ENCODE measurements around the gene STAP2. TPM values are rescaled to one million over a fixed set of nuclear protein-coding genes. Genes with fewer than 3 reads are reported as not detected.
"Not testable (repeated sequence)": the region's sequence is repeated elsewhere in the genome, so short reads cannot be mapped to it uniquely, and the experiment has no call there.

STAP2 gene
- total RNA-seq, 1 experiment from 2014 or later: 2.6 TPM

DNA sequence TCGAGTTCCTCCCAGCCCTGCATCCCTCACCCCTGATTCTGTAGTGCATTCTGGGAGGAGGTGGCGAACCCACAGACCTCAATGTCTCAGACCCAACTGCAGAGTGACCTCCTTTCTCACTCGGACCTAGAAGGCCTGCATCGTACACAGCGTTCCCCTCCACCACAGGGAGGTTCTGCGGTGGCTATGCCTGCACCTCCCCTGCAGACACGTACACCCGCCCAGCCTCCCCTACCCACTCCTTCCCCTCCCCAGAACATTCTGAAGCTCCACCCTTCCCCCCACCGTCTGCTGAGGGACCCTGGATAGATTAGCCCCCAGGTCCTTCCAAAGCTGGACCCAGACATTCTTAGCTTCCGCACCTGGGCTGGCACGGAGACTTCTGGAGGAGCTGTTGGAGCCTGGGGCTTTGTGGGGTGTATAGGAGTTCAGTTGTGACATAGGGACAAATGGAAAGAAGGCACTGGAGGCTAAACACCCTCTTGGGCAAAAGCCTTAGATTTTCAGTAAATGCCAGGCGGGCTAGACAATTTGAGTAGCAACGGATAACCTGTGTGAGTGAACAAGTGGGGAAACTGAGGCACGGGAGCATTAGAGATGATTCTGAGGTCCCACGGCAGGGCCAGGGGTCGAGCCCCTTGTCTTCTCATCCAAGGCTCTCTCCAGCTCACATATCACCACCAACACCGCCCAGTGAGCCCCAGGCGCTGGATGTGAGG lies 34.6 kb downstream of the STAP2 start:
- no peak for DNase-seq (ENCODE audit: extremely low read depth, low read depth)

DNA sequence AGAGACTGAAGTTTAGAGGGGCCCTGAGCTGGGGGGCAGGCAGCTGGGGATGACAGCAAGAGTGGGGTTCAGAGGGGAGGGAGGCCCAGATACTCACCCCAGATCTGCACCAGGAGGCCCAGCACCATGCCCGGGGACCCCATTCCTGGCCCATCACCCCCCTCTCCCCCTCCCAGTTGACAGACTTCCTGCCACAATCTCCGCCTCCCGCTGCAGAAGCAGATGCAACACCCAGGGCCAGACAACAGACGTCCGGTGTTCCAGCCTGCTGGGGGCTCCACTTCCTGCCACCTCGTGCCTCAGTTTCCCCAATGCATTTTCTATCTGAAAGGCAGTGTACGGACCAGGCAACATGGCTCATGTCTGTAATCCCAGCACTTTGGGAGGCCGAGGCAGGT lies 36.4 kb downstream of the STAP2 start, which contains the start of gene TMIGD2:
Gene TMIGD2 (minus strand): TSS at position 147 of the 398 bp plus-strand sequence. CDS start 4 bp downstream, at position 143.
- no peak for DNase-seq (ENCODE audit: extremely low read depth, low read depth)

DNA sequence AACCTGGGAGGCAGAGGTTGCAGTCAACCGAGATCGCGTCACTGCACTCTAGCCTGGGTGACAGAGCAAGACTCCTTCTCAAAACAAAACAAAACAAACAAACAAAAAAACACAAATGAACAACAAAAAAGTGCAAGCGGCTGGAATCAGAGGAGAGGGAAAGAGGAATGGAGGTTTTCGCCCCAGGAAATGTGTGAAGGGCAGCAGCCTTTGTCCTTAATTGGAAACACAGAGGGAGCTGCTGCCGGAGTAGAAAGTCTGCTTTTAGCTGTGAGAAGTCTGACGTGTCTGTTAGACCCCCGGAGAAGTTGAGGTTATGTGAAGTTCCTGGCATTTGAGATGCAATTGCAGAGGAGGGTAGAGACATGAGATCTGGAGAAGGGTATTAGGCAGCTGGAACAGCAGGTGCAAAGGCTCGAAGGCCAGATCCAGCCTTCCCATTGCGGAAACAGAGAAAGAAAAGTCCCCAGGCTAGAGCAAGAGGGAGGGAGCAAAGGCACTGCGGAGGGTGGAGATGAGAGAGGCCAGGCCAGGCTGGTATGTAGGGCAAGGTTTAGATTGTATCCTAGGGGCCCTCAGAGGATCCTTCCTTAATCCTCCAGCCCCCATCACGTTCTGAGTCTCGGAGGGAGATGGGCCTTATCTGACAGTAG lies 36.9 kb downstream of the STAP2 start:
- no peak for DNase-seq (ENCODE audit: extremely low read depth, low read depth)

DNA sequence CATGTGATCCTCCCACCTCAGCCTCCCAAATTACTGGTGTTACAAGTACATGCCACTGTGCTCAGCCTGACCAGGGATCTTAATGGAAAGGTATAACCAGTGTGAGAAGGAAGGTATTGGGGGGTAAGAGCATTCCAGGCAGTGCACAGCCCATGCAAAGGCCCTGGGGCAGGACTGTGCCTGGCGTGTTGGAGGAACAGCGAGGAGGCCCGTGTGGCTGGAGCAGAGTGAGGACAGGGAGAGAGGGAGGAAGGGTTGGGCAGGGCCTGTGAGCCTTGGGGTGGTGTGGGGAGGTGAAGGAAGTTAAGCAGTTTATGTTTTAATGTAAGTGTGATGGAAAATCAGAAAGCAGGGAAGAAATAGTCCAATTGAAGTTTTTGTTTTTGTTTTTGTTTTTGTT lies 38.0 kb downstream of the STAP2 start:
- no peak for DNase-seq (ENCODE audit: extremely low read depth, low read depth)

DNA sequence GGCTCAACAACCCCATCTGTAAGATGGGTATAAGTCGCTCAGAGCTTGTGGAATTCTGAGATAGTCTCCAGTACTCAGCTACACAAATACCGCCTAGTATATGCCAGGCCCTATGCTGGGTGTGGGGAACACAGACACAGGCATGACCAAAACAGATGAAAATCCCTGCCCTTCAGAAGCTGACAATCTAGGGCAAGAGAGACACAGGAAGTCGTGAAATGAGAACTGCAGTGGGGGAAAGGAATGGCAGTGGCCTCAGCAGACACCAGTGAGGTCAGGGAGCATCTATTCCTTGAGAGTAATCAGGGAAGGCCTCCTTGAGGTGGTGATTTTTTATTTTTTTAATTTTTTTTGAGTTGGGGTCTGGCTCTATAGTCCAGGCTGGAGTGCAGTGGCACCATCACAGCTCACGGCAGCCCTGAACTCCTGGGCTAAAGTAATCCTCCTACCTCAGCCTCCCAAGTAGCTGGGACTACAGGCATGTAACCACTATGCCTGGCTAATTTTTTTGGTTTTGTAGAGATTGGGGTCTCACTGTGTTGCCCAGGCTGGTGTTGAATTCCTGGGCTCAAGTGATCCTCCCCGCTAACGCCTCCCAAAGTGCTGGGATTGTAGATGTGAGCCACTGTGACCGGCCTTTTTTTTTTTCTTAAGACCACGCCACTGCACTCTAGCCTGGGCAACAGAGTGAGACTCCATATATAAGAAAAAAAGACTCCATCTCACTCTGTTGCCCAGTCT lies 39.6 kb downstream of the STAP2 start:
- no peak for DNase-seq (ENCODE audit: extremely low read depth, low read depth)

DNA sequence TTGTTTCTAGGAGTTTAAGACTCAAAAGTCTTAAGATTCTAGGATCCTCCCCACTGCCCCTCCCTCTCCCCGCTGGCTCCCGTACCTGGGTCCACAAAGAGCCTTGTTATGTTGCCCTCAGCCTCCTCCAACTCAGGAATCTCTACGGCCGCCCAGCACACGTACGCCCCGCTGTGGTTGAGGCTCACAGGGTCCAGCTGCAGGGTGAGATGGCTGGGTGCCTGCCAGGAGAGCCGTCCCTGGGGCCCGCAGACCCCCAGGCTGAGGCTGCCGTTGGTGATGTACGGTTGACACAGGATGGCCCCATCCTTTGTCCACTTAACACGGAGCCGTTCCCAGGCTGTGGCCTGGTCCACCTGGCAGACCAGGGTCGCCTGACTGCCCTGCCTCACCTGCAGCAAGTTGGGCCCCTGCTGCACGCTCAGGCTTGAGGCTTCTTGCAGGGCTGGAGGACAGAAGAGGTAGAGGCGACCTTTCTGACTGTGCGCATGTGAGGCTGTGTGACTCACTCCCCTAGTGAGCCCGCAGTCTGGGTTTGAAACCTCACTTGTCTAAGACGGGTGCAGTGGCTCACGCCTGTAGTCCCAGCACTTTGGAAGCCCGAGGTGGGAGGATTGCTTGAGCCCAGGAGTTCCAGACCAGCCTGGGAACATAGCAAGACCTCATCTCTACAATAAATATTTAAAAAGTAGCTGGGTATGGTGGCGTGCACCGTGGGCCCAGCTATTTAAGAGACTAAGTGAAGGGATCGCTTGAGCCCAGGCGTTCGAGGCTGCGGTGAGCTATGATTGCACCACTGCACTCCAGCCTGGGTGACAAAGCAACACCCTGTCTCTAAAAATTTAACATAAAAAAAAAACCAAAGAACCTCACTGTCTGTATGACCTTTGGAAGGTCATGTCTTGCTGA lies 40.5 kb downstream of the STAP2 start:
- no peak for DNase-seq (ENCODE audit: extremely low read depth, low read depth)

DNA sequence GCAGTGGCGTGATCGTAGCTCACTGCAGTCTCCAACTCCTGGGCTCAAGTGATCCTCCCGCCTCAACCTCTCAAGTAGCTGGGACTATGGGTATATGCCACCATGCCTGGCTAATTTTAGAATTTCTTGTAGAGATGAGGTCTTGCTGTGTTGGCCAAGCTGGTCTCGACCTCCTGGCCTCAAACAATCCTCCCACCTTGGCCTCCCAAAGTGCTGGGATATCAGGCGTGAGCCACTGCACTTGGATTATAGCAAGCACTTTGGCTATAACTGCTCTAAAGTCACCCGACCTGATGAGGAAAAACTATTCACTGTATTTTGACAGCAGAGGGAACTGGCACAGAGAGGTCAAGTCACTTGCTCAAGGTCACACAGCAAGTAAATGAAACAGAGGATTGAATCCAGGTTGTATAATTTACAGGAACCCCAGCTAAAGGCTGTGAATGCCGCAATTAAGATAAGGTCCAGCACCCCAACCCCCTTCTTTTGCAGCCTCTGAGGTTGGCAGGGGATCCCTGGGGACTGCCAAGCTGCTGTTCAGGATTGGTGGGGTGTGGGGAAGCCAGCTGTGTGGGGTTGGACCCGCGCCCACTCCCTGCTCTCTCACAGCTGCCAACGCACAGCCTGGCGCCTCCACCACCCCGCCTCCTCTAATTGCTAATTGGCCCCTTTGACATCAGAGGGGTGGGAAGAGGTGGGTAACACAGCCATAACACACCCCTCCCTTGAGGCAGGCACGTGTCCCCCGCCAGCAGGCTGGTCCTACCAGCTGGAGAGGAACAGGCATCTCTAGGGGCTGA lies 42.5 kb downstream of the STAP2 start:
- DNase-seq (ENCODE audit: extremely low read depth, low read depth): no peak

DNA sequence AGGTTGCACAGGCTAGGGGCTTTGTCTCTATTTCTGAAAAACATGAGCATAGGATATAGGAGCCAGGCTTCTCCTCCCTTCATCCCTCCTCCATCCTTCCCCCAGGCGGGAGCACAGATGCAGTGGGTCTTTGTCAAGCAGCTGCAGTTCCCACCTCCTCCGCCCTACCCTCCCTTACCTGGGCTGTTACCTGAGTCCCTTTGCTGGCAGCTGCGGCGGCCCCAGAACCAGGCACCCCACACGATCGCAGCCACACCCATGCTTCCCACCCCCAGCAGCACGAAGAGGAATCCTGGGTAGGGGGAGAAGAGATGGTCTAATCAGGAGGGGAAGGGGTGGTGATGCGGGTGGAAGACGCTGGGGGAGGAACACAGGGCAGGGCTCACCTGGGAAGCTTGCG lies 44.2 kb downstream of the STAP2 start:
- no peak for DNase-seq (ENCODE audit: extremely low read depth, low read depth)

DNA sequence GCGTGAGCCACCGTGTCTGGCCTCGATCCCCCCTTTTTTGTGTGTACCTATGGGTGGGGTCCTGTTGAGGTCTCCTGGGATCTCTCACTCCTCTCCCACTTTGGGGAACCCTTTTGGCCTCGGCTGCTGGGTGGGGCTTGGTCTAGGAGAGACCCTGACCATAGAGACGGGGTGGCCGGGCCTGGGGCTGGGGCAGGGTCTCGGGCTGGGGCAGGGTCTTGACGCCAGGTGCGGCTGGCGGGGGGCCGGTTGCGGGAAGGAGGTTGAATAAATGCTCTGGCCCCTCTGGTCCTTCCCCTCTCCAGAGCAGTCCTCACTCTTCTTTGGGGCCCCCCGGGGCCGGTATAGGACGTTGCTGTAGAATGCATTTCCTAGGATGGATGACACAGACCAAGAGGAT lies 46.1 kb downstream of the STAP2 start:
- DNase-seq (ENCODE audit: extremely low read depth, low read depth): no peak

DNA sequence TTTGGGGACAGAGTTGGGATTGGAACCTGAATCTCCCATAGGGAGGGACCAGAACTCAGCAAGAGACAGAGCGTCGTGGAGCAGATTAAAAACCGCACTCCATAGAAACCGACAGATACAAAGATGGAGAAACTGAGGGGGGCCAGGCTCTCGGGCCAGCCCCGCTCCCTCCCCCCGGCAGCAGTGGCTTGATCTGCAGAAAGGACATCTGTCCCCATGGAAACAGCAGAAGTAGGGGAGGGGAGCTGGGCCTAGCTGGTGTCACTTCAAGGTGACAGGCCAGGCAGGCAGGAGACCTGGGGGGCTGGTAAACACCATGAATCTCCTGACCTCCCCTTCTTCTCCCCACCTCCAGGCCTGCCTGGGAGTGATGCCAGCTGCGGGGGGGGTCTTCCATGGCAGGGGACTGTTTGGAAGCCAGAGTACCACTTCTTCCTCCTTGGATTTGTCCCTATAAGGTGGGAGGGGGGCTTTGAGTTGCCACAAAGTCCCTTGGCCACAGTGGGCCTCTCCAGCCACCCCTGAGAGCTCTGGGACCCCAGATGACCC lies 47.4 kb downstream of the STAP2 start:
- no peak for DNase-seq (ENCODE audit: extremely low read depth, low read depth)

DNA sequence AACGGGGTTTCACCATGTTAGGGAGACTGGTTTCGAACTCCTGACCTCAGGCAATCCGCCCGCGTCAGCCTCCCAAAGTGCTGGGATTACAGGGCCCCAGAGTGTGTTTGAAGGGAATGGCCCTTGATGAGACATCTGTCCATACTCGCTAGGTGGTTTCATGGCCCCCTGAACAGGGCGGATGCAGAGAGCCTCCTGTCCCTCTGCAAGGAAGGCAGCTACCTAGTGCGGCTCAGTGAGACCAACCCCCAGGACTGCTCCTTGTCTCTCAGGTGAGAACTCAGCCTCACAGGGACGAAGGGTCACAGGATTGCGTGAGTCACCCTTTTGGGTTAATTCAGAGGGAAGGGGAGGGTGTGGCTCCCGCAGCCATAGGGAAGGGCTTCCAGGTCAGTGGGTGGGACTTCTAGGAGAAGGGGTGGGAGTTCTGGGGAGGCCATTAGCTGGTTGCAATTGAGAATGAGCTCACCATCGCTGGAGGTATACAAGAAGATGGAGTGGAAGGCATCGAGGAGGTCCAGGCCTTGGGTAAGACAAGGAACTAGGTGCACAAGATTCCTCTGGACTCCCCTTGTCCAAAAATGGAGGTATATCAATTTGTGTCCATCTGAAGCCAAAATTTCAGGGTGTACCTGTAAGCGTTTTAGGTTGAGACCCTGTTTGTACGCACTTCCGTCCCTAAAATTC lies 50.4 kb downstream of the STAP2 start:
- DNase-seq (ENCODE audit: extremely low read depth, low read depth): no peak

DNA sequence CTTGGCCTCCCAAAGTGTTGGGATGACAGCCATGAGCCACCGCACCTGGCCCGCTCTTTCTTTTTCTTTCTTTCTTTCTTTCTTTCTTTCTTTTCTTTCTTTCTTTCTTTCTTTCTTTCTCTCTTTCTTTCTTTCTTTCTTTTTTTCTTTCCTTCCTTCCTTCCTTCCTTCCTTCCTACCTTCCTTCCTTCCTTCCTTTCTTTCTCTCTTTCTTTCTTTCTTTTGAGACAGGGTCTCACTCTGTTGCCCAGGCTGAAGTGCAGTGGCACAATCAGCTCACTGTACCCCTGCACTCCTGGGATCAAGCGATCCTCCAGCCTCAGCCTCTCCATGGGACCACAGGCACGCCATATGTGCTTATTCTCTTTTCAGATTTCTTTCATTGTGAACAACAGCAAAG lies 52.5 kb downstream of the STAP2 start:
- DNase-seq (ENCODE audit: extremely low read depth, low read depth): not testable (repeated sequence)

DNA sequence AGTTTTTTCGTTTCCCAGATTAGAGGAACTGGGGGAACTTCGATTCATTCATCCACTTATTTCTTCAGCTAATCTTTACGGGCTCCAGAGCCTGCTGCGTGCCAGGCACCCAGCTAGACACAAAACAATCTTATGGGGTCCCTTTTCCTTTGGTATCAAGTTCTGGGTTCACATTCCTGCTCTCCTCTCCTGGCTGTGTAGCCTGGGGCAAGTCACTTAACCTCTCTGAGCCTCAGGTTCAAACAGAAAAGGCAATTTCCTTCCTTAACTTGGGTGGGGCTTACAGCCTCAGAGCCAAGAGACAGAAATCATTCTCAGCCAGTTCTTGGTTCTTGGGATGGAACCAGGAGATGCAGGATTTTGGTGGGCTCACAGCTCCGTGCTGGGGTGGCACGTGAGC lies 53.7 kb downstream of the STAP2 start:
- DNase-seq (ENCODE audit: extremely low read depth, low read depth): no peak

DNA sequence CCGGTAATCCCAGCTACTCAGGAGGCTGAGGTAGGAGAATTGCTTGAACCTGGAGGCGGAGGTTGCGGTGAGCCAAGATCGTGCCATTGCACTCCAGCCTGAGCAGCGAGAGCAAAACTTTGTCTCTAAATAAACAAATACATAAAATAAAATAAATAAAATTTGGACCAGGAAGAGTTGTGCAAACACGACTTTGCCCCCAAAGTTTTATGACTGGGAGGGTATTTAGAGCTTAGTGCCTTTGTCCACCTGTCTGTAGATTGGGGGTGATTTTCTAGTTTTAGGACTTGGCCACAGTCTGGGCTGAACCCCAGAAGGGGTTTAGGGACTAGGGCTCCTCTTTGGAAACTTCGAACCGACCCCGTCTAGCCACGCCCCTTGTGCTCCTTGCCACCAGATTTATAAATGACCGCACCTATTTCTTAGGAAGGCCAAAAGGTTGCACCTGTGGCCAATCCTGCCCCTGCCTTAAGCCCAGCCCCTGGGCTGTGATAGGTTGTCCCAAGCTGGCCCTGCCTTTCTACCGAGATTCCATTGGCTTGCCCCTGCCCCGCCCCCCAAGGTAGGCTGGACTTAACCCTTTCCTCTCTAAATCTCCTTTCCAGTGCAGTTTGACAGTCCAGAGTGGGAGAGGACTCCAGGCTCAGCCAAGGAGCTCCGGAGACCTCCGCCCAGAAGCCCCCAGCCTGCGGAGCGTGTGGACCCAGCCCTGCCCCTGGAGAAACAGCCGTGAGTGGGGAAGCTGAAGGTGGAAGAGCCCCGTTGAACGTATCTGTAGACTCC lies 54.3 kb downstream of the STAP2 start:
- DNase-seq (ENCODE audit: extremely low read depth, low read depth): peak; percentile 12

DNA sequence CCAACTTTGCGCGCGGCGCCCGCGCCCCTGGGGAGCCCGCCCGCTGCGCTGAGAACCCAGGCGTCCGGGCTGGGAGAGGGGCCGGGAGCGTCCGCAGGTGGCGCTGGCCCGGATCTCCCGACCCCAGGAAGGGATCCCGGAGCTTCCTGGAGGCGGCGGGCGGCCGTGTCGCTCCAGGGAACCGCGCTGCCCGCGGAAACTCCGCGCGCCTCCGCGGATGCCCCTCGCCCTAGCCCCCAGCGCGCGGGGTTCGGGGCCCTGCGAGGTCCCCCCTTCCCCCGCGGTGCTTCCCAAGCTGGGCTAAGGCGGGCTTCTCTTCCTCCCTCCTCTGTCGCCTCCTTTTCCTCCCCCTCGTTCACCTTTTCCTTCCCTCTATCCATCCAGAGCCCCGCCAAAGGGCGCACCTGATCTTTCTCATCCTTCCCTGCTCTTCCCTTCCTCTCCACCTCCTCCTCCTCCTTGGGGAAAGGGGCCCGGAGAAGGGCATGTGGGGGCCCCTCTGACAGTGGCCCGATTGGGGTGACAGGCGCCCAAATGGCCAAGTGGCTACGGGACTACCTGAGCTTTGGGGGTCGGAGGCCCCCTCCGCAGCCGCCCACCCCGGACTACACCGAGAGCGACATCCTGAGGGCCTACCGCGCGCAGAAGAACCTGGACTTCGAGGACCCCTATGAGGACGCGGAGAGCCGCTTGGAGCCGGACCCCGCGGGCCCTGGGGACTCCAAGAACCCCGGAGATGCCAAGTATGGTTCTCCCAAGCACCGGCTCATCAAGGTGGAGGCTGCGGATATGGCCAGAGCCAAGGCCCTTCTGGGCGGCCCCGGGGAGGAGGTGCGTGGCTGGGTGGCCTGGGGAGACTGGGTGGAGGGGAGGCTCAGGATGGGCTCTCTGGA lies 58.9 kb downstream of the STAP2 start:
- no peak for DNase-seq (ENCODE audit: extremely low read depth, low read depth)

DNA sequence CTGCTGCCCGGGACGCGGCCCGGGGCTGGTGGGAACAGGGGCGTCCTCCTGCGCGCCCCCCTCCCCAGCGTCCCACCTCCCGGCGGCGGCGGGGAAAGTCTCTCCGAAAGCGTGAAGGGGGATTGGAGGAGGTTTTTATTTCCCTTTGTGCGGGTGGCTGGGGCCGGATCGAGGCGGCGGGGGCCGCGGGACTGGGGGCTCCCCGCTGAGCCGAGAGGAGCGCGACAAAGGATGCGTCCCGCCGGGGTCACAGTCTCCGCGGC lies 59.4 kb downstream of the STAP2 start:
- DNase-seq (ENCODE audit: extremely low read depth, low read depth): no peak
